Heart left ventricle (tissue), 16 donors: ENCODE measurements around the gene LIPC. TPM values are rescaled to one million over a fixed set of nuclear protein-coding genes. Genes with fewer than 3 reads are reported as not detected.

Source experiments
- ATAC-seq, 4 donors: fragments of 200-7000 bp; cut with Tn5 transposase; one replicate each; pipeline ENCODE4 v1.9.1; 2020 to 2022; ENCODE audit warnings: moderate library complexity in 4 of 4, mild to moderate bottlenecking in 3 of 4, moderate number of reproducible peaks in 1 of 4
- DNase-seq, 5 donors: peaks; one replicate each; pipeline ENCODE4 v3.0.0-alpha.2; 2020
- H3K27ac ChIP-seq, 12 donors: fragments of 200-600 bp; sonication (generic) in 4 of 12; one replicate each; pipeline versions ENCODE4 v1.5.0 to v1.8.0; 2016 to 2022; ENCODE audit warnings: mild to moderate bottlenecking in 2 of 12
- H3K27me3 ChIP-seq, 9 donors: fragments of 200-600 bp; sonication (generic) in 2 of 9; one replicate each; pipeline versions ENCODE4 v1.5.1 to v1.8.0; 2016 to 2022; ENCODE audit warnings: mild to moderate bottlenecking in 3 of 9
- H3K36me3 ChIP-seq, 9 donors: fragments of 200-600 bp; sonication (generic) in 2 of 9; one replicate each; pipeline versions ENCODE4 v1.5.0 to v1.8.0; 2018 to 2022; ENCODE audit warnings: mild to moderate bottlenecking in 2 of 9
- H3K4me1 ChIP-seq, 12 donors: fragments of 200-600 bp; sonication (generic) in 4 of 12; one replicate each; pipeline versions ENCODE4 v1.5.0 to v1.8.0; 2016 to 2022; ENCODE audit warnings: mild to moderate bottlenecking in 3 of 12
- H3K4me3 ChIP-seq, 12 donors: fragments of 200-600 bp; sonication (generic) in 4 of 12; one replicate each; pipeline versions ENCODE4 v1.5.0 to v1.8.0; 2017 to 2022; ENCODE audit warnings: mild to moderate bottlenecking in 9 of 12, moderate library complexity in 4 of 12
- H3K9me3 ChIP-seq, 12 donors: fragments of 200-600 bp; sonication (generic) in 4 of 12; one replicate each; pipeline versions ENCODE4 v1.5.0 to v1.8.0; 2016 to 2022; ENCODE audit warnings: mild to moderate bottlenecking in 1 of 12
- POLR2A ChIP-seq, 2 donors: fragments of 450-650 bp; IDR thresholded peaks; one replicate each; pipeline ENCODE4 v1.6.1; 2017; ENCODE audit warnings: antibody characterized with exemption in 2 of 2, mild to moderate bottlenecking in 2 of 2, moderate library complexity in 2 of 2
- WGBS, 4 donors: extraction: QIAGEN DNeasy Blood & Tissue Kit in 2 of 4; methylation state at CpG; one replicate each; pipeline versions ENCODE4 v1.1.5 to v1.1.7; 2013 to 2018; 5-methylcytosine and 5-hydroxymethylcytosine counted together
- intact Hi-C, 10 donors: fragments of 100-400 bp; cut with DNase I; formaldehyde crosslinking; loops; one replicate each; pipeline versions ENCODE4 v1.11.1 to v1.14.2; 2022
- polyA plus RNA-seq, 2 donors: library from polyadenylated mRNA; stranded (reverse); fragments of 200-250 nt; gene quantifications; one replicate each; pipeline ENCODE4 v1.2.3, GENCODE V29; 2013
- total RNA-seq, 9 donors: library from RNA; depleted of rRNA in 2 of 9; stranded (reverse); fragments of >200 nt in 2 of 9; fragmentation: NEBNext Ultra II Directional in 3 of 9; extraction: Animal tissue kit (Norgen Biotek cat#: 25700) in 3 of 9; gene quantifications; one replicate each; pipeline versions ENCODE4 v1.1.0 to v1.2.4, GENCODE V29; 2016 to 2023
- TF ChIP-seq, protein P1 (sequence below), 12 donors: fragments of 200-600 bp; sonication (generic) in 4 of 12; IDR thresholded peaks; one replicate each; pipeline versions ENCODE4 v1.5.0 to v1.8.0; 2018 to 2022; ENCODE audit warnings: antibody characterized with exemption in 12 of 12, mild to moderate bottlenecking in 5 of 12
- donor health status: ischemic (EF 13 %, LVEDD 7.1; RV severe dilation, severe dysfunction).
- donor health status: healthy with polysubstance abuse.
- donor health status: DM: no; HTN: yes; CAD: no.
- donor health status: DM: no; HTN: no; CAD: no.
- donor health status: ischemic (EF 25% LVEDD 6.9; RV normal size, moderate dysfunction).
- donor health status: ischemic (EF 25% LVEDD 5.7; RV mildly dilated, moderate dysfunction).
- donor health status: healthy.
- donor health status: DM: yes; HTN: yes; CAD: no.
- donor health status: ischemic (EF 35%, LVEDD 5.7; RV mildly dilated, moderate dysfunction).
- donor health status: nonischemic (EF 11% LVEDD 7.7; RV severe dilation, severe dysfunction).
- donor health status: DM: yes; HTN: yes; CAD: no.
- donor health status: PGD.
- donor health status: ischemic (EF 29% LVEDD 5.4; RV normal size, mild dysfunction).
- donor health status: nonischemic (EF 23%, LVEDD 6.1; RV moderate dilation, normal function).

LIPC gene
- total and polyA plus RNA-seq, 11 donors, result 0.10 to 1.4 (median 0.55) TPM; not detected in 1

DNA sequence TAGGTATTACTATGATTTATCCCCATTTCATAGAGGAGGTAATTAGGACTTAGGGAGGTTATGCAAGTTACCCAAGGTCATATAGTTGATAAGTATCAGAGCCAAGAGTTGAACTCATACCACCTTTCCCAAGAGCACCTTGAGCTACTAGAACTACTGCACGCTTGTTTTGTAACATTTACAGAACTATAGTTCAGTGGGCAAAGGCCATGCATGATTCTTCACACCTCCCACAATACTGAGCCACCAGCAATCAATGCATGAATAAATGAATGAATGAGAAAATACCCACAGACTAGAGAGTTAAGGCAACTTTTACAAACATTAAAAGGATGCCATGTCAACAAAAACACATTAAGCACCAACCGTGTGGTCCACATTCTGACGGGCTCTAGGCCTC lies 46.8 kb downstream of the LIPC start:
- 93 to 100% (median 97%) methylated on average over 3 of the region's 3 CpGs for WGBS, 4 donors
- no peak for TF ChIP-seq POLR2A (IDR thresholded peaks at IDR 0.05)
- TF ChIP-seq, protein P1, sequence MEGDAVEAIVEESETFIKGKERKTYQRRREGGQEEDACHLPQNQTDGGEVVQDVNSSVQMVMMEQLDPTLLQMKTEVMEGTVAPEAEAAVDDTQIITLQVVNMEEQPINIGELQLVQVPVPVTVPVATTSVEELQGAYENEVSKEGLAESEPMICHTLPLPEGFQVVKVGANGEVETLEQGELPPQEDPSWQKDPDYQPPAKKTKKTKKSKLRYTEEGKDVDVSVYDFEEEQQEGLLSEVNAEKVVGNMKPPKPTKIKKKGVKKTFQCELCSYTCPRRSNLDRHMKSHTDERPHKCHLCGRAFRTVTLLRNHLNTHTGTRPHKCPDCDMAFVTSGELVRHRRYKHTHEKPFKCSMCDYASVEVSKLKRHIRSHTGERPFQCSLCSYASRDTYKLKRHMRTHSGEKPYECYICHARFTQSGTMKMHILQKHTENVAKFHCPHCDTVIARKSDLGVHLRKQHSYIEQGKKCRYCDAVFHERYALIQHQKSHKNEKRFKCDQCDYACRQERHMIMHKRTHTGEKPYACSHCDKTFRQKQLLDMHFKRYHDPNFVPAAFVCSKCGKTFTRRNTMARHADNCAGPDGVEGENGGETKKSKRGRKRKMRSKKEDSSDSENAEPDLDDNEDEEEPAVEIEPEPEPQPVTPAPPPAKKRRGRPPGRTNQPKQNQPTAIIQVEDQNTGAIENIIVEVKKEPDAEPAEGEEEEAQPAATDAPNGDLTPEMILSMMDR (IDR thresholded peaks at IDR 0.05), result no peak
- intact Hi-C loops, result no loop called here

DNA sequence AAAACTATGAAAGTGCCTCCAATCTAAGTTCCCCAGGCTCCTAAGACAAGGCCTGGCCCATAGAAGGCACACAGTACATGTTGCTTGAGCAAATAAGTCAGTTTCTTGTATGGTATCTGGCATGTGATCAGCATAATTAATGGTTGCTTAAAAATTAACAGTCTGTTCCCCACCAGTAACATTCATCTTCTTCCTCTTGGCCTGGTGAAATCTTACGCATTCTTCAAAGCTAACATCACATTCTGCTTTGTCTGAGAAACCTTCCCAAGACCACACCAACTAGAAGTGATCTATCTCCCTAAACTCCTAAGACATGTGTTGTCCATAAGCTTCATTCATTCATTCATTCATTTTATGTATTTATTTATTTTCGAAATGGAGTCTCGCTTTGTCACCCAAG lies 48.1 kb downstream of the LIPC start:
- H3K4me3 ChIP-seq, result no peak overlapping the region
- no peak for DNase-seq
- H3K27me3 ChIP-seq, result no peaks in the 10 kb centered on the region
- intact Hi-C loops, result loop anchor here in 1 of 10 donors (10.0 kb wide), 1 partner anchor 85 kb away; no protein-coding TSS in a partner anchor
- H3K4me1 ChIP-seq, result peaks cover 0 to 47% (median 10%) of the 10 kb centered on the region in 12 donors
- ATAC-seq, result no peak
- TF ChIP-seq, protein P1 (IDR thresholded peaks at IDR 0.05), result no peak
- TF ChIP-seq POLR2A (IDR thresholded peaks at IDR 0.05), result no peak
- 96 to 100% (median 98%) methylated on average over 3 of the region's 3 CpGs for WGBS, 4 donors
- no peaks in the 10 kb centered on the region for H3K36me3 ChIP-seq
- H3K9me3 ChIP-seq, result no peaks in the 10 kb centered on the region
- no peak overlapping the region for H3K27ac ChIP-seq

More for the DNA sequence above, 46.8 kb downstream of the LIPC start:
- Histone ChIP-seq H3K27ac (no peak overlapping the region), H3K27me3 (no peaks in the 10 kb centered on the region), H3K9me3 (no peaks in the 10 kb centered on the region), H3K4me1 (peaks cover 0 to 47% (median 14%) of the 10 kb centered on the region in 12 donors), H3K36me3 (no peaks in the 10 kb centered on the region), H3K4me3 (no peak overlapping the region)
- ATAC-seq (no peak), DNase-seq (no peak)

DNA sequence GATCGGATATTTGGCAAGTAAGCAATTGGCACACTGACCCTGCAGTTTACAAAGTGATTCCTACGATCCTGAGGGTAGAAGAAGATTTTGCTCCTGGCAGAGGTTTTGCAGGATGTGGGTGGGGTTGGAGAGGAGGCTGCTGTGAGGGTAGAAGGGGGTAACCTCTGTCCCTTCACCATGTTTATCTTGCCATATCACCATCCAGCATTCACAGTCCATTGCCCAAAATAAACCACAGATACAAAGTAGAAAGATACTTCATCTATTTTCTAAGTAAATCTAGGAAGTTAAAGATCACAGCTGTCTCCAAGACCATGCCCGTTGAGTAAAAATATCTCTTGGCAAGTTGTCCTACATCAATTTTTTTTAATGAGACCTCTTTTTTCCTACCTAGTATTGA lies 51.6 kb downstream of the LIPC start:
- DNase-seq (no peak), ATAC-seq (no peak)
- intact Hi-C loops, result loop anchor here in 2 of 10 donors (2.0 to 10.0 kb wide), 2 partner anchors 35 to 81 kb away; no protein-coding TSS in a partner anchor
- no peaks in the 10 kb centered on the region for H3K36me3 ChIP-seq
- 36 to 38% (median 37%) methylated on average over 3 of the region's 3 CpGs for WGBS, 4 donors
- TF ChIP-seq, protein P1 (IDR thresholded peaks at IDR 0.05), result no peak
- no peak for TF ChIP-seq POLR2A (IDR thresholded peaks at IDR 0.05)
- H3K4me1 ChIP-seq, result peaks cover 0 to 38% (median 0%) of the 10 kb centered on the region in 12 donors
- no peak overlapping the region for H3K27ac ChIP-seq
- H3K4me3 ChIP-seq, result no peak overlapping the region
- H3K9me3 ChIP-seq, result no peaks in the 10 kb centered on the region
- no peaks in the 10 kb centered on the region for H3K27me3 ChIP-seq

DNA sequence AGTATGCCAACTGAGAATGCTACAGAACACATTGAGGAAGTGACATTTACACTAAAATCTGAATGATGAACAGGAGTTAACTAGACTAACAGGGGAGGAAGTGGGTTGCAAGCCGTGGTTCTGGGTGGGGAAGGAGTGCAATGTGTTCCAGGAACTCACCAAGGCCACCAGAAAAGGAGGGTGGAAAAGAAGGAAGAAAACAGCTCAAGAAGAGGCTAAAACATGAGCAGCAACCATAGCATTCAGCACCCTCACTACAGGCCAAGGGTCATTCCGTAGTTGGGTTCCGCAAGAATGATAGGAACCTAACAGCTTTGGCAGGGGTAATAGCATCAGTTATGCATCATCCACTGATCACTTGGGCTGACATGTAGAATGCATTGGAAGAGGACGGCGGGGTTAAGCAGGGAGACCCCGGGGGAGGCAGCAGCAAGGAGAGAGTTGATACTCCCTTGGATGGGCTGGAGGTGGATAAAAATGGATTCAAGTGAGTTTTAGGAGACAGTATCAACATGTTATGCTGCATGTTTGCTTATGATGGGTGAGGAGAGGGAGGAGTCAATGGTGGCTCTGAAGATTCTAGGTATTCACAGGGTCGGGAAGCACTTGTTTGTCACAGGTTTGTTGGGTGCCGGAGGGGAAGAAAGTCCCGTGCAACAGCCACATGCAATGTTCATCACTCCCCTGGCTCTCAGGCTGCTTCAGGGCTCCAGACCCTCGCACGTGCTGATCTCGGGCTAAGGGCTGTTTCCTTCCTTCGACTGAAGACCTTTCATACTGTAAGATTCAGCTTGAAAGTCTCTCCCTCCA lies 53.2 kb downstream of the LIPC start:
- peak in 1 of 5 donors; percentile 49 for DNase-seq
- Histone ChIP-seq H3K9me3 (peaks cover 0 to 13% (median 4%) of the 10 kb centered on the region in 12 donors), H3K27ac (peak overlapping the region in 1 of 12 donors; percentile 81), H3K4me3 (no peak overlapping the region), H3K27me3 (no peaks in the 10 kb centered on the region), H3K36me3 (no peaks in the 10 kb centered on the region), H3K4me1 (peaks cover 0 to 38% (median 0%) of the 10 kb centered on the region in 12 donors)
- TF ChIP-seq, protein P1 (IDR thresholded peaks at IDR 0.05), result no peak
- TF ChIP-seq POLR2A (IDR thresholded peaks at IDR 0.05), result no peak
- intact Hi-C loops, result loop anchor here in 1 of 10 donors (10.0 kb wide), 1 partner anchor 80 kb away; no protein-coding TSS in a partner anchor
- peak in 2 of 4 donors; percentile 51 to 53 for ATAC-seq
- 85 to 91% (median 90%) methylated on average over 13 of the region's 13 CpGs for WGBS, 4 donors
